ENCODE measurements around the gene CKAP2.

GRCh38 chr13:52451135-52451804 lies 4.0 kb upstream of the CKAP2 start:
- TF ChIP-seq, protein P1, sequence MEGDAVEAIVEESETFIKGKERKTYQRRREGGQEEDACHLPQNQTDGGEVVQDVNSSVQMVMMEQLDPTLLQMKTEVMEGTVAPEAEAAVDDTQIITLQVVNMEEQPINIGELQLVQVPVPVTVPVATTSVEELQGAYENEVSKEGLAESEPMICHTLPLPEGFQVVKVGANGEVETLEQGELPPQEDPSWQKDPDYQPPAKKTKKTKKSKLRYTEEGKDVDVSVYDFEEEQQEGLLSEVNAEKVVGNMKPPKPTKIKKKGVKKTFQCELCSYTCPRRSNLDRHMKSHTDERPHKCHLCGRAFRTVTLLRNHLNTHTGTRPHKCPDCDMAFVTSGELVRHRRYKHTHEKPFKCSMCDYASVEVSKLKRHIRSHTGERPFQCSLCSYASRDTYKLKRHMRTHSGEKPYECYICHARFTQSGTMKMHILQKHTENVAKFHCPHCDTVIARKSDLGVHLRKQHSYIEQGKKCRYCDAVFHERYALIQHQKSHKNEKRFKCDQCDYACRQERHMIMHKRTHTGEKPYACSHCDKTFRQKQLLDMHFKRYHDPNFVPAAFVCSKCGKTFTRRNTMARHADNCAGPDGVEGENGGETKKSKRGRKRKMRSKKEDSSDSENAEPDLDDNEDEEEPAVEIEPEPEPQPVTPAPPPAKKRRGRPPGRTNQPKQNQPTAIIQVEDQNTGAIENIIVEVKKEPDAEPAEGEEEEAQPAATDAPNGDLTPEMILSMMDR (IDR thresholded peaks at IDR 0.05) = no peak
- TF ChIP-seq POLR2A (IDR thresholded peaks at IDR 0.05) = no peak
